ENCODE results near the gene CIC. TPM values are rescaled to one million over a fixed set of nuclear protein-coding genes. Genes with fewer than 3 reads are reported as not detected.
"Not testable (repeated sequence)": the region's sequence is repeated elsewhere in the genome, so short reads cannot be mapped to it uniquely, and the experiment has no call there.

Gene CIC
- total RNA-seq, 1 donor: 43.1 TPM

DNA sequence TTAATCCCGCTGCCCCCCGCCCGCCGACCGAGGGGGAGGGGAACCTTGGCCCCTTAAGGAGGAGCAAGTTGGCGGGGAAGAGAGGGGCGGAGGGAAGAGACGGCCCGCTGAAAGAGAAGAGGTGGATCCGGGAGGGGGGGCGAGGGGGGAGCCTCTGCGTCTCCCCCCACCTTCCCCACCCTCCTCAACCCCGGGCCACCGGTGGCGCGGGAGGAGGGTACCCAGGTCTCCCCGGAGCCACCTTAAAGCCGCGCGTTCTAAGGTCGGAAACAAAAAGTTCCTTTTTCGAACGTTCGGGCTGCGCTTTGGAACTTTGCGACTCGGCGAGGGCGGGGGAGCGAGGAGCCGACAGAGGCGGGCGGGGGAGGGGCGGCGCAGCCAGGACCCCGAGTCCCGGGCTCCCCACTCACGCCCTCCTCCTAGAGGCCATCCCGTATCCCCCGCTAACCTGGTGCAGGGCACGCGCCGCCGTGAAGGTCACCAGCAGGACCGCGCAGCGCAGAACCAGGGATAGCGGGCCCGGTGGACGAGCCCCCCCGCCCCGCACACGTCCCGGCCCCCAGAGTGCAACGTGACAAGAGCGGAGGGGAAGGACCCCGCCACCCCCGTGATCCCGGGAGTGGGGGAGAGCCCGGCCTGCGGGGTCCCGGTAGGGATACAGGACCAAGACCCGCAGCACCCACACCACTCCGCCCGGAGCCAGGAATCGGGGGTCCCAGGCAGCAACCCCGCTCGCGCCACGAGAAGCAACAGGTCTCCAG is 14.8 kb upstream of the CIC start:
- DNase-seq (ENCODE audit: low read depth in 2 of 3, low spot score in 2 of 3): peak in 2 of 3 donors; percentile 80 to 90

DNA sequence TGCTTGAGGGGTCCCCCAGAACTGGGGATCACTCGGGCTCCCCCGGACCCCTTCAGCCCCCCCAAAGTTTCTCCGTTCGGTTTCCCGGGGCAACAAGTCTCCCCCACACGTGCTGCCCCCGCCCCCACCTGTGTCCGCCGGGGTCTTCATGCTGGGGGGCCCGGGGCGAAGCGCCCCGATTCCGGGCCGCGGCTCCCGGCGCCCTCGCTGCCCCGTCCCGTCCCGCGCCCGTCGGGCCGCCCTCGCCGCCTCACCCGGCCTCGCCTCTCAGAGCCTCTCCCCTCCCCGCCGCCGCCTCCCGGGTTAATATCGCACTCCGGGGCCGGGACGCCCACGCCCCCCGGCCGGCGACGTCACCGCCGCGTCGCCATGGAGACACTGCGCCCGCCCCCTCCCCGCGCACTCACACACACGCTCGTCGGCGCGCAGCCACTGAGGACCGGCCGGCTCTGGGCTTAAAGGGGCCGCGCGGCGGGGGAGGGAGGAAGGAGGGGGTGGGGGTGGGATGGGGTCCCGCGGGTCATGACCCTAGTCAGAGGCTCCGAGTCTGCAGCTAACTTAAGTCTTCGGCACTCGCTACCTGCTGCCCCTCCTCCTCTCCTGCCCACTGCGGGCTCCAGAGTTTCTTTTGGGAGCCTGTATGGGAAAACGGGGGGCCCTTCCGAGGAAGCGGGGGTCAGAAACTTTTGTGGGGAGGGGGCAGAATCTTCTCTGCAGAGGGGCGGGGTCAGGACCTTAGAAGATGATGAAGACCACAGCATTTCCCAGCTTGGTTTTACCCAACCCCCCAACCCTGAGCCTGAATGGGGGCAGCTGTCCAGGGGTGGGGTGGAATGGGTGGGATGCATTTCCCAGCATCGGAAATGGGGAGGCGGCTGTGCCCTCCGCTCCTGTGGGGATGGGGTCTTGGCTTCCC is 13.9 kb upstream of the CIC start, which contains the start of gene ERF:
Gene ERF (minus strand): TSS at position 279 of the 916 bp plus-strand sequence. CDS start 129 bp downstream, at position 150.
- DNase-seq (ENCODE audit: low read depth in 2 of 3, low spot score in 2 of 3): peak; percentile 92 to 96 (median 95)

DNA sequence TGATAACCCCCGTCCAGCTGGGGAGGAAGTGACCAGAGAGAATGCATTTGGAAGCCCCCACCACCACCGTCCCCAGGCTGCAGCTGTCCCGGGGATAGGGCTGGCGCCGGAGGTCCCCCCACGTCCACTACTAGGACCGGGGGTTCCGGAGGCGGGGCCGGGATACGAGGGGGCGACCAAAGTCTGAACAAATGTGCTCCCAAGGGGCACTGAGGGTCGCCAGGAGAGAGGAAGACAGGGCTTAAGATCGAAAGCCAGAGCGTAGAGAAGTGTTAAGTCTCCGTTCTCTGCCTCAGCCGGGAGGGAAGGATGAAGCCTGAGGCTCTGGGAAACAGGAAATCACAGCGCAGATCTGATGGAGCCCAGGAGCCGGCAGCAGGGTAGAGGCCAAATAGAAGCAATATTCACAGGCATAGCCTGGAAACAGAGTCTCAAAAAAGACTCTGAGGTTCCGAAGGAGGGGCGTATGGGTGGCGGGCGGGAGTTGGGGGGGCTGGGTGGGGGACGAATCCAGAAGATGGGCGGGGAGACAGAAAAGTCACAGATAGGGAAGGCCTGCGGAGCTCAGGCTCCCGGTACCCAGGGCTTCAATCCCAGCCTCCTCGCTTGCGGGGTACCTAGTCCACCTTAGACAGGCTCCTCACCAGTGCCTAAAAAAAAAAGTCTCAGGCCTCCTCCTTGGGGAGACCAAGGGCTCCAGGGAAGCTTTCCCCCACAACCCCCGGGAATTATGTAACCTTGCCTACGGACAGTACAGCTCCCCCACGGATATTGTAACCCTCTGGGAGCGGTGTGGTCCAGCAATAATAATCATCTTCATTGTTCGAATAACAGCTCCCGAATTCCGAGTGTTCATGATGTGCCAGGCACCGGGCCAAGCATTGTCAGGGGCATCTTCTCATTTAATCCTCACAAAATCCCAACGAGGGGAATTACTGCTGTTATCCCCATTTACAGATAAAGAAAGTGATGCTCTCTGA is 13.0 kb upstream of the CIC start:
- no peak for DNase-seq (ENCODE audit: low read depth in 2 of 3, low spot score in 2 of 3)

DNA sequence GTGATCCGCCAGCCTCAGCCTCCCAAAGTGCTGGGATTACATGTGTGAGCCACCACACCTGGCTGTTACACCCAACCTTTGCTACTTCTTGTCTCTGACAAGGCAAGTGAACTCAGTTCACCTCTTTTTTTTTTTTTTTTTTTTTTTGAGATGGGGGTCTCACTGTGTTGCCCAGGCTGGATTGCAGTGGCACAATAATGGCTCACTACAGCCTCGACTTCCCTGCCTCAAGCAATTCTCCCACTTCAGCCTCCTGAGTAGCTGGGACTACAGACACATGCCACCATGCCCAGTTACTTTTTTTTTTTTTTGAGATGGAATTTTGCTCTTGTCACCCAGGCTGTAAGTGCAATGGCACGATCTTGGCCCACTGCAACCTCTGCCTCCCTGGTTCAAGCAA is 11.2 kb upstream of the CIC start:
- not testable (repeated sequence) for DNase-seq (ENCODE audit: low read depth in 2 of 3, low spot score in 2 of 3)

DNA sequence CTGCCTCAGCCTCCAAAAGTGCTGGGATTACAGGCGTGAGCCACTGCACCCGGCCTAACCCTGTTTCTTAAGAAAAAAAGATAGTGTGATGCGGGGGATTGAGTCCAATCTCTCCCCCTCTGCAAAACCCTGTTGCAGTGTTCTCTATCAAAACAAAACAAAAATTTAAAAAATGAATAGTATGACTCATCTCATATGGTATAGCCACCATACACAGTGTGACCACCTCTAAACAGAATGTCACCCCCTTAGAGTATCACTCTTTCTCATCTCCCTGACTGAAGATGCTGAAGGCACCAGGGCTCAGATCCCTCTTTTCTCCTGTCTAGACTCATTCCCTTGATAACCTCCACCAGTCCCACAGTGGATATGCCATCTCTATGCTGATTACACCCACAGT is 7.3 kb upstream of the CIC start:
- no peak for DNase-seq (ENCODE audit: low read depth in 2 of 3, low spot score in 2 of 3)

DNA sequence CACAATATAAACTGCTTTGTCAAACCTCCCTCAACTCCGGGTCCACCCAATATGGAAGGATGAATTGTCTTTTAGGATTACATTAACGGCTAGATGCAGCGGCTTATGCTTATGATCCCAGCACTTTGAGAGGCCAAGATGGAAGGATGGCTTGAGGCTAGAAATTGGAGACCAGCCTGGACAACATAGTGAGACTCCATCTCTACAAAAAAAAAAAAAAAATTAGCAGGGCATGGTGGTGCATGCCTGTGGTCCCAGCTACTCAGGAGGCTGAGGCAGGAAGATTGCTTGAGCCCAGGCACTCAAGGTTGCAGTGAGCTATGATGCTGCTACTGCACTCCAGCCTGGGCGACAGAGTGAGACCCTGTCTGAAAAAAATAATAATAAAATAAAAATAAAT is 2.9 kb upstream of the CIC start:
- DNase-seq (ENCODE audit: low read depth in 2 of 3, low spot score in 2 of 3): not testable (repeated sequence)

DNA sequence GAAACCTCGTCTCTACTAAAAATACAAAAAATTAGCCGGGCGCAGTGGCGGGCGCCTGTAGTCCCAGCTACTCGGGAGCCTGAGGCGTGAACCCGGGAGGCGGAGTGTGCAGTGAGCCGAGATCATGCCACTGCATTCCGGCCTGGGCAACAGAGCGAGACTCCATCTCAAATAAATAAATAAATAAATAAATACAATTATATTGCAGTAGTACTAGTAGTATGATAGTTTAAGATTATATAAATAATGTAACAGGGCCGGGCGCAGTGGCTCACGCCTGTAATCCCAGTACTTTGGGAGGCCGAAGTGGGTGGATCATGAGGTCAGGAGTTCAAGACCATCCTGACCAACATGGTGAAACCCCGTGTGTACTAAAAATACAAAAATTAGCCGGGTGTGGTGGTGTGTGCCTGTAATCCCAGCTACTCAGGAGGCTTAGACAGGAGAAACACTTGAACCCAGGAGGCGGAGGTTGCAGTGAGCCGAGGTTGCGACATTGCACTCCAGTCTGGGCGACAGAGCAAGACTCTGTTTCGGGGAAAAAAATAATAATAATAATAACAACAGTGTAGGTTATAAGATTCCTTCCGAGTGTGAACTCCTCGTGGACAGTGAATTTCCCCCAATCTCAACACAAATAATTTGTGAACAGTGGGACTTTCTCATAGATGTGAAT is 2.0 kb upstream of the CIC start:
- DNase-seq (ENCODE audit: low read depth in 2 of 3, low spot score in 2 of 3): not testable (repeated sequence)

DNA sequence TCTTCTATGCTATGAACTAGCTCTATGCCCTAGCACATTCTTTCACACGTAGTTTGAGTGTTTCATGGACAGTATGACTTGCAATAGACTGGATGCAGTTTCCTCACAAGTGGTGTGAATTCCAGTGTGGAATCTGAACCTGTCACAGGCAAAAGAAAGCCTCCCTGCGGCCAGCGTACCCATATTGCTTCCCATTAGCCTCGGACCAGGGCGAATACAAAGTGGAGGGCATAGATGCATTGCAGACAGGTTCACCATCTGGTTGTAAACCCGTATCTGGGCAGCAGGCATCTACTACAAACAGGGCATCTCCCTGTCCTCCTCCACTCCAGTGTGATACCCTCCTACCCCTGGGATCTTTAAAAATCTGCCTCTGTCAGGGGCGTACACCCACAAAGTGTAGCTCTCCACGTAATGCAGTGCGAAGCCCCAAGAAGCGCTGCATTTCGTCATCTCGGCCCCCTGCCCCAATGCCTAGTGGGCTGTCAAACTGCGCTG is 1.4 kb upstream of the CIC start:
- no peak for DNase-seq (ENCODE audit: low read depth in 2 of 3, low spot score in 2 of 3)

DNA sequence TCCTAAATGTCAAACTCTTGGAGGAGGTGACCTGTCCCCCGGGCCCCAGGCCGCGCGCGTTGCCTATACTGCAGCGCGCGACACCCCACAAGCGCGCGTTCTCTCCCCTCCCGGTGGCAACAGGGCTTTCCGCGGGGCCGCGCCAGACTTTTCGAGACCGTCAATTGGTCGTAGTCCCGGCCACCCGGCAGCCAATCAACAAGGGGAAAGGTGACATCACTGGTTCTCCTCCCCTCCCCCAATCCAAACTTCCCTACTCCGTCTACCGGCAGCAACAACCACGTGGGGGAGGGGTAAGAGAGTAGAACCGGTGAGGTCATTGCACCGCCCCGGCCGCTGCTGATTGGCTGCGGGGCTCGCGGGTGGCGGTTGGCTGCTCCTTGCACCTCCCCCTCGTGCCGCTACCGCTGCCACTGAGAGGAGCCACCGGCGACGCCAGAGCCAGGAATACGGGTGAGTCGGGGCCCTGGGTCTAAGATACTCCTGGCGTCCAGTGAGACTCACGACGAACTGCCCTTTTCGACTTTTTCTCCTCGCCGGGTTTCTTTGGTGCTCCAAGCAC is 829 bp upstream of the CIC start:
- peak; percentile 98 to 100 (median 99) for DNase-seq (ENCODE audit: low read depth in 2 of 3, low spot score in 2 of 3)

DNA sequence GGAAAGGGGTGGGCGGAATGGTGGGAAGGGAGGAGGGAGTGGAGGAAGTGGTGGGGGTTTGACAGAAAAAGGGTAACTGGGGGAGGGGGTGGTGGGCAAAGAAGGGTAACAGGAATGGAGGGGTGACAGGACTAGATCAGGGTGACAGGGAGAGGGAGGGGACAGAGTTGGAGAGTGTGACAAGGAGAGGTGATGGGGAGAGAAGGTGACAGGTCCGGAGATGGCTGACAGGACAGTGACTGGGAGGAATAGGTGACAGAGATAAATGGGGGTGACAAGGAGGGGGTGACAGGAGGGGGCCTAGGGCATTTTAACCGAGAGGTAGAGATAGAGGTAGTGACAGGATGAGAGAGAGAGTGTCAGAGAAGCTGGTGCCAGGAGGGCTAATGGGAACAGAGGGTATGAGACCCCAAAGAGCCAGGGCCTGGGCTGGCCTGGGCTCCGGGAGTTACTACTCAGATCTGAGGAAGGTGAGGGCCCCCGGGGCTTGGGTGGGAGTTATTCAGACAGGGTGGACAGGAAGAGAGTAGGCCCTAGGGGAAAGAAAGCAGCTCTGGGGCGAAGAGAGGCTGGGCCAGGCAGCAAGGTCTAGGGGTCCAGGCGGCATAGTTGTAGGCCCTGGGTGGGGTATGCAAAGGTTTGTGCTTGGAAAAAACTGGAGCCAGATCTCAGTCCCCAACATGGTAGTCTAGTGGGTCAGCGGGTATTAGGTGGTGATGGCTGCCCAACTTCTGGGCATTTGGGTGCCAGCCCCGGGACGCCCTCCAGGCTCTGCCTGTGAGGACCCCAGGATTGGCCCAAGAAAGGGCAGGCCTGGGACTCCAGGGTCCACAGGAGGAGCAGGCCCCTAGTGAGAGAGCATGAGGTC is 660 bp downstream of the CIC start:
- no peak for DNase-seq (ENCODE audit: low read depth in 2 of 3, low spot score in 2 of 3)

DNA sequence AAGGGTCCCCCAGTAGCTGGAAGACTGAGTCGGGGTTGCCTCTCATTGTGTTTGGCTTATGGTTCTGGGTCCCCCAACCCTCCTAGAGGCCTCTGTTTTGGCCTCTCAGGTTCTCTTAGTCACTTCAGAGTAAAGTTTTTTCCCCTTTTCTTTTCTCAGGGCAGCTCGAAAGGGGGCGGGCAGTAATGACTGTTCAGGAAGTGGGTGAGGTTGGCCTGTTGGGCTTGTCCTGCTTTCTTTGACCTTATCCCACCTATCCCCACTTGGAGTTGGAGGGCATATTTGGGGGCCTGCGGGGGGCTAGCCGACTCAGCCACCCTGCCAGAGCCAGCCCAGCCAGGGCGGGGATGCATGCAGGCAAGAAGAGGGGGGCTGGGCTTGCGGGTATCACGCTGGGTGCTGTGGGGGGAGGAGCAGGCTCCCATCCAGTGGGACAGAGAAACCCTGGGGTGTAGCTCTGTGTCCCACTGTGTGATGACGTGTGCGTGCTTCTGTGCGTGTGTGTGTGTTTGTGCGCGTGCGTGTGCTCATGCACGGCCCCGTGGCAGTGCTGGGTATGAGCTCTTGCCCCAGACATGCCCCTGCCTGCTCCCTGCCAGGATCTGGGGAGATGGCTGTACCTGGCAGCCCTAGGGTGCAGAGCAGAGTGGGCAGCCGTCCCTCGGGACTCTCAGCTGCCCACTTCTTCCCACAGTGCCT is 1.4 kb downstream of the CIC start:
- DNase-seq (ENCODE audit: low read depth in 2 of 3, low spot score in 2 of 3): peak in 2 of 3 donors; percentile 74 to 76

DNA sequence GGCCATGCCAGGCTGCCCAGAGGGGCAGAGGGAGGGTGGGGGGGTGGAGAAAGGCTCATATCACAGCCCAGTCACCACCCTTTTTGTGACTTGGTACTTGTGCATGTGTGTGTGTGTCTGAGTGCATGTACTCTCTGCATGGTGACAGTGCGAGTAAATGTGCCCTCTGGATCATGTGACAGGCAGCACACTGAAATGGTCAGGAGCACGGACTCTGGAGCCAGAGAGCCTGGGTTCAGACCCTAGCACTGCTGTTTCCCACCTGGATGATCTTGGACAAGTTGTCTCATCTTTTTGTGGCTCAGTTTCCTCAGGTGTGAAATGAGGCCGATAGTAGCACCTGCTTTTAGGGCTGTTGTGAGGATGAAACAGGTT is 2.0 kb downstream of the CIC start:
- no peak for DNase-seq (ENCODE audit: low read depth in 2 of 3, low spot score in 2 of 3)

DNA sequence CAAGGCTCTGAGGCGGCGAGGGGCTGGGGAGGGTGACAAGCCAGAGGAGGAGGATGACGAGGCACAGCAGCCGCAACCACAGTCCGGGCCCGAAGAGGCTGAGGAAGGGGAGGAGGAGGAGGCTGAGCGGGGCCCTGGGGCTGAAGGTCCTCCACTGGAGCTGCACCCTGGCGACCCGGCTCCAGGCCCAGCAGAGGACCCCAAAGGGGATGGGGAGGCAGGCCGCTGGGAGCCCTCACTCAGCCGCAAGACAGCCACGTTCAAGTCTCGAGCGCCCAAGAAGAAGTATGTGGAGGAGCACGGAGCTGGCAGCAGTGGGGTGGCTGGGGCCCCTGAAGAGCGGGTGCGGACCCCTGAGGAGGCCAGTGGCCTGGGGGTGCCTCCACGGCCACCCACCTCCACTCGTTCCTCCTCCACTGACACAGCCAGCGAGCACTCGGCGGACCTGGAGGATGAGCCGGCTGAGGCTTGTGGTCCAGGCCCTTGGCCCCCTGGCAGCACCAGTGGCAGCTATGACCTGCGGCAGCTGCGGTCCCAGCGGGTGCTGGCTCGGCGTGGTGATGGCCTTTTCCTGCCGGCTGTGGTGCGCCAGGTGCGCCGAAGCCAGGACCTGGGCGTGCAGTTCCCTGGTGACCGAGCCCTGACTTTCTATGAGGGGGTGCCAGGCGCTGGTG is 2.9 kb downstream of the CIC start:
- no peak for DNase-seq (ENCODE audit: low read depth in 2 of 3, low spot score in 2 of 3)

DNA sequence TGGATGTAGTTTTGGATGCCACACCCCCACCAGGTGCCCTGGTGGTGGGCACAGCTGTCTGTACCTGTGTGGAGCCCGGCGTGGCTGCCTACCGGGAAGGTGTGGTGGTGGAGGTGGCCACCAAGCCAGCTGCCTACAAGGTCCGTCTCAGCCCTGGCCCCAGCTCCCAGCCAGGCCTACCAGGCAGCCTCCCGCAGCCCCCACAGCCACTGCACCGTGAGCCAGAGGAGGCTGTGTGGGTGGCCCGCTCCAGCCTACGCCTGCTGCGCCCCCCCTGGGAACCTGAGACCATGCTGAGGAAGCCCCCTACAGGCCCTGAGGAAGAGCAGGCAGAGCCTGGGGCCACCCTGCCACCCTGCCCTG is 3.5 kb downstream of the CIC start:
- no peak for DNase-seq (ENCODE audit: low read depth in 2 of 3, low spot score in 2 of 3)

DNA sequence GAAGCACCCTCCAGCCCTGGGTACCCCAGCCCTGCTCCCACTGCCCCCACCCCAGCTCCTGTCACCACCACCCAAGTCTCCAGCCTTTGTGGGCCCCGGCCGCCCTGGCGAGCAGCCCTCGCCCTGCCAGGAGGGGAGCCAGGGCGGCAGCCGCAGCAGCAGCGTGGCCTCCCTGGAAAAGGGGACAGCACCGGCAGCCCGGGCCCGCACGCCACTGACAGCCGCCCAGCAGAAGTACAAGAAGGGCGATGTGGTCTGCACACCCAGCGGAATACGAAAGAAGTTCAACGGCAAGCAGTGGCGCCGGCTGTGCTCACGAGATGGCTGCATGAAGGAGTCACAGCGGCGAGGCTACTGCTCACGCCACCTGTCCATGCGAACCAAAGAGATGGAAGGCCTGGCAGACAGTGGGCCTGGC is 3.9 kb downstream of the CIC start:
- DNase-seq (ENCODE audit: low read depth in 2 of 3, low spot score in 2 of 3): no peak

DNA sequence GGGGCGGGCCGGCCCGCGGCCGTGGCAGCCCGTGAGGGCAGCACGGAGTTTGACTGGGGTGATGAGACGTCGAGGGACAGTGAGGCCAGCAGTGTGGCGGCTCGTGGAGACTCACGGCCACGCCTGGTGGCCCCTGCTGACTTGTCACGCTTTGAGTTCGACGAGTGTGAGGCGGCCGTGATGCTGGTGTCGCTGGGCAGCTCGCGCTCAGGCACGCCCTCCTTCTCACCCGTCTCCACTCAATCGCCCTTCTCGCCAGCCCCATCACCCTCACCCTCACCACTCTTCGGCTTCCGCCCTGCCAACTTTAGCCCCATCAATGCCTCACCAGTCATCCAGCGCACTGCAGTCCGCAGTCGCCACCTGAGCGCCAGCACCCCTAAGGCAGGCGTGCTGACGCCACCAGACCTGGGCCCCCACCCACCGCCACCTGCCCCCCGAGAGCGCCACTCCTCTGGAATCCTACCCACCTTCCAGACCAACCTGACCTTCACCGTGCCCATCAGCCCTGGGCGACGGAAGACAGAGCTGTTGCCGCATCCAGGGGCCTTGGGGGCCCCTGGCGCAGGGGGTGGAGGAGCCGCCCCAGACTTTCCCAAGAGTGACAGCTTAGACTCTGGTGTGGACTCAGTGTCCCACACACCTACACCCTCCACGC is 4.5 kb downstream of the CIC start:
- DNase-seq (ENCODE audit: low read depth in 2 of 3, low spot score in 2 of 3): no peak

Measured in hematopoietic multipotent progenitor cell (in vitro differentiated cells).